HG03025 (cell line): Measurements from ENCODE around the gene RMI1.
A peak's percentile ranks its signal among the peaks of the same experiment; 100 is the strongest.

Experiments used
- ATAC-seq: cut with Tn5 transposase; IDR thresholded peaks from one replicate; pipeline ENCODE4 v1.9.1; 2021; ENCODE audit warnings: mild to moderate bottlenecking, moderate library complexity; ENCODE audit not compliant: unreplicated experiment, low FRiP score

RMI1 gene

DNA sequence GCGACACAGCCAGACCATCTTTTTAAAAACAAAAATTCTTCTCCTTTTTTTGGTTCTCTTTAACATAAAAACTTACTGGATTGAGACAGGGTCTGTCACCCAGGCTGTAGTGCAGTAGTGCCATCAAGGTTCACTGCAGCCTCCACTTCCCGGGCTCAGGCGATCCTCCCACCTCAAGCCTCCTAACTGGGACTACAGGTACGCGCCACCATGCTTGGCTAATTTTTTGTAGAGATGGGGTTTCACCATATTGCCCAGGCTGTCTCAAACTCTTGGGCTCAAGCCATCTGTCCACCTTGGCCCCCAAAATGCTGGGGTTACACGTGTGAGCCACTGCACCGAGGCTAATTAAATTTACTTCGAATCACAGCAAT, 14.4 kb upstream of the RMI1 start:
- no peak for ATAC-seq

- no peak for ATAC-seq
Measured at GRCh38 chr9:83967073-83967472, 13.5 kb upstream of the RMI1 start.

- no peak for ATAC-seq
Measured at GRCh38 chr9:83969602-83970001, 11.0 kb upstream of the RMI1 start.

DNA sequence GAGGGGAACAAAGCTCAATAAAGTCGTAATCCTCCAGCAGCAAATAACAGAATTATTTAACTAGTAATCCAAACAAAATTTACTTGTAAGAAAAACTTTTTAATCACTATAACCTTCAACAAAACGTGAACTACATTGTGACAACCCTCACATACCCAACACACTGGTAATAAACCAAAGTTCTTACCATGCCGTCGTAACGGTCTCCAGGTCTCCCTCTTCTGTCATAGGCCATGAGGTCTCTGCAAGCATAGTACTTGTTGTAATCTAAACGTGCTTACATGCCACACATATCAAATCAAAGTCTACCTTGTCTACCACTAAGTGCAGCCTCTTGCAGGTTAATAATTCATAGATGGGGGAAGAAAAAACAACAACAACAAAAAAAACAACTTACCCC, 9.1 kb upstream of the RMI1 start:
- no peak for ATAC-seq

DNA sequence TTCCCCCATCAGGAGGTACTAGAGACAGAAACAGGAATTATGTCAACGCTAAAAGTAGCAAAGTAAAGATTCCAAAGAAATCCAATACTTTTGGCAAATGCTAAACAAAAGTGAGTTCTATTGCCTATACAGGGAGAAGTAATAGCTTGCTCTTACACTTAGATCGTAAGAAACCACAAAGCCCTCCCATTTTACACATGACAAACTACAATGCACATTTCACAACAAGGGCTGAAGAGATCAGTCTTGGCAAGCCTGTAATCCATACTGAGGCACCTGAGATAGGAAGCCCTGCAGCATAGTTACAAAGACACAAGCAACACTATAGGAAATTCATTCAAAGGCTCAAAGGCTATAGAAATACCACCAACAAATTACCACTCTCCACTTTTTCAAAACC, 8.3 kb upstream of the RMI1 start:
- ATAC-seq: no peak

- ATAC-seq: no peak
Measured at GRCh38 chr9:83975300-83975699, 5.3 kb upstream of the RMI1 start.

DNA sequence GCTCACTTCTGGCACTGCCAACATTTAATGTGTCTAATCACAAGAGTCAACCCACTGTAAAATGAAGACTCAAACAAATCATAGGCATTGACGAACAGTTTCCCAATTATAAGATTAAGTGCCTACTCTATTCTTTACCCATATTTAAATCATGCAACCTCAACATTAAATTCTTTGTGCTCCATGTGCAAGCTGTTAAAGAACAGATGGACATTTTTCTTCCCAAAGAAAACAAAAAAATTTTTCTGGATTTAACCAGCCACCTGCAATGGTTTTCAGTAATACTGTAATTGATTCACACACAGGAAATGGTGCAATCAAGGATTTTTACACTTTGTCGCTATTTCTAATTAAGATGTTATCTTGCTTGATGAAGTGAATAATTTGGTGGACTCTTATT, 4.2 kb upstream of the RMI1 start:
- ATAC-seq: no peak

GRCh38 chr9:83977196-83977595, 3.4 kb upstream of the RMI1 start:
- ATAC-seq: no peak

- peak; percentile 27 for ATAC-seq
Measured at GRCh38 chr9:83978992-83979811, 1.4 kb upstream of the RMI1 start.

DNA sequence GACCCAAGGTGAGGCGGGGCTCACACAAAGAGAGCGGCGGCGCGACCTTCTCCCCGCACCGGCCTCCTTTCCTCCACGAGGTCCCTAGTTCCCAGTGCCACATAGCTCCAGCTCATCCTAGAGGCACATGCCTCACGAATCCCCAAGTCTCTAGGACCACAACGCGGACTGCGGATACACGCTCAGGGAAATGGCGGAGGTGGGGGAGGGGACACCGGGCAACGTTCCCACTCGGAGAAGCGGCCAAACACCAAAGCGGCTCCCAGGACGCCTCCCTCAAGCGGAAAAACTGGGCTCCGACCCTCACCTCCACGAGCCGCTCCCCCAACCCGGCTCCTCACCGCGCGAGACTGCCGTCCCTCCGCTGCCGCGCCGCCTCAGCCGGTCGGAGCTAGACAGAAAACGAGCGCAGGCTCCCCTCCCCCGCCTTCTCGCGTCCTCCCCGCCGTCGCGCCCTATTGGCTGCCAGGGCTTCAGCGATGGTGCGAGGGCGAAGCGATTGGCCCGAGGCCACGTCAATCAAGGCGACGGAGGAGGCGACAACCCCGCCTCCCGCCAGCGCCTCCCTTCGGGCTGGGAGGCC, 702 bp upstream of the RMI1 start, which contains the start of gene HNRNPK:
Gene HNRNPK (minus strand): TSS at position 404 of the 583 bp plus-strand sequence. CDS start 1,963 bp downstream, outside the sequence.
- ATAC-seq: peak; percentile 79

- ATAC-seq: no peak
Measured at GRCh38 chr9:83981126-83981871, 694 bp downstream of the RMI1 start.

DNA sequence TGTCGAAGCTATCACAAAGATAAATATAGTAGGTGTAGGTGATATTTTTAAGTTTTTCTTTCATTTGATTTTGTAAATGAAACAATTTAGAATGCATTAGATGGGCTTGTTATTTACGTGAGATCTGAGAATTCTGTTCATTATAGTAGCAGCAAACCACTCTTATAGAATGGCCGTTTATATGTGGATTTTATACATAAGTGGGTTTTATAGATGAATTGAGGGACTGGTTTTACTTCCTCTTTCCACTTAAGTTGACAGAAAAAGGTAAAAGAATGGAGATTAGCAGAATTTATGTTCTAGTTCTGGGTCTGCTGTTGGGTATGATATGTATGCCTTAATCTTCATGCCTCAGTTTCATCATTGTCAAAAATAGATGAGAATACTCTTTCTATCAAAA, 5.6 kb downstream of the RMI1 start:
- no peak for ATAC-seq

GRCh38 chr9:83986765-83987401, 6.3 kb downstream of the RMI1 start:
- ATAC-seq: no peak

DNA sequence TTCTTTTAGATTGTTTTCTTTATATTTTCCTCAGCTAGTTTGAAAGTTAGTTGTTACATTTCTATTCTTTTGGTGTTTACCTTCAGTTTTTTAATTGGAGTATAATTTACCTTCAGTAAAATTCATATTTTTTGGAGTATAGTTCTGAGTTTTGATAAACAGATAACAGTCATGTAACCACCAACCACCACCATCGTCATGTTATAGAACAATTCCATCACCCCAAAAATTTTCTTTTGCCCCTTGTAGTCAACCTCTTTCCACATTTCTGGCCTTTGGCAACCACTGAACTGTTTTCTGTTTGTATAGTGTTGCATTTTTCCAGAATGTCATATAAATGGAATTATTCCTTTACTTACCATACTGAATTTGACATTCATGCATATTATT, 6.8 kb downstream of the RMI1 start:
- no peak for ATAC-seq

DNA sequence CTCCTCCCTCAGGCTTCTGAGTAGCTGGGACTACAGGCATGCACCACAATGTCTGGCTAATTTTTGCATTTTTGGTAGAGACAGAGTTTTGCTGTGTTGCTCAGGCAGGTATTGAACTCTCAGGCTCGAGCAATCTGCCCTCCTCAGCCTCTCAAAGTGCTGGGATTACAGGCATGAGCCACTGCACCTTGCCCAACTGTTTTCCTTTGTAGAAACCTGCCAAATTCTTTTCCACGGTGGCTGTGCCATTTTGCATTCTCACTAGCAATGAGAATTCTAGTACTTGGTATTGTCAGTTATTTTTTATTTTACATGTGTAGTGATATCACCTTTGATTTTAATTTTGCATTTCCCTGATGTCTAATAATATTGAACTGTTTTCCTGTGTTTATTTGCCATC, 7.8 kb downstream of the RMI1 start:
- no peak for ATAC-seq

DNA sequence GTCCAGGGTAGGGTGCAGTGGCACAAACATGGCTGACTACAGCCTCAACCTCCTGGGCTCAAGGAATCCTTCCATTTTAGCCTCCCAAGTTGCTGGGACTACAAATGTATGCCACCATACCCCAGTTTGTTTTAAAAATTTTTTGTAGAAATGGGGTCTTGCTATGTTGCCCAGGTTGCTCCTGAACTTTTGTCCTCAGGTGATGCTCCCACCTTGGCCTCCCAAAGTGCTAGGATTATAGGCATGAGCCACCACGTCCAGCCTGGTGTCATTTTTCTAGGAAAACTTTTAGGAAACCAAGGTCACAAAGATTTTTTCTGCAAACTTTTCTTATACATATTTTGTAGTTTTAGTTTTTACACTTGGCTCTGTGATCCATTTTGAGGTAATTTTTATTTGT, 10.8 kb downstream of the RMI1 start:
- ATAC-seq: no peak

DNA sequence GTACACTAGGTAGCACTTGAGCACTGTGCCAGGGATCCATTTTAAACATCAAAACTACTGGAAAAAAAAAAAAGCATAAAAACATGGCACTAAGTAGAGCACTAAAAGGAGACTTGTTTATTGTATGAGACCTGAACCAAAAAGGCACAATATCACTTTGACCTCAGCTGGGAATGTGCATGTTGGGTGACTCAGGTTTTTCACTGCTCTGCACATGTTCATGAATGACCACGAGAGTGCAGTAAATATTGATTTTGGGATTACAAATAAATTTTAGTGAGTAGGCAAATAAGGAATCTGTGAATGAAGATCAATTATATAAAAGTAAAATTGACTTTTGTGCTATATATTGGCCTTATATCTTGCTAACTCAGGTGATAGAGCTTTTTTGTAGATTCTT, 11.8 kb downstream of the RMI1 start:
- no peak for ATAC-seq

GRCh38 chr9:83992901-83993300, 12.3 kb downstream of the RMI1 start:
- ATAC-seq: no peak

- ATAC-seq: no peak
Measured at GRCh38 chr9:83996126-83996525, 15.5 kb downstream of the RMI1 start.

DNA sequence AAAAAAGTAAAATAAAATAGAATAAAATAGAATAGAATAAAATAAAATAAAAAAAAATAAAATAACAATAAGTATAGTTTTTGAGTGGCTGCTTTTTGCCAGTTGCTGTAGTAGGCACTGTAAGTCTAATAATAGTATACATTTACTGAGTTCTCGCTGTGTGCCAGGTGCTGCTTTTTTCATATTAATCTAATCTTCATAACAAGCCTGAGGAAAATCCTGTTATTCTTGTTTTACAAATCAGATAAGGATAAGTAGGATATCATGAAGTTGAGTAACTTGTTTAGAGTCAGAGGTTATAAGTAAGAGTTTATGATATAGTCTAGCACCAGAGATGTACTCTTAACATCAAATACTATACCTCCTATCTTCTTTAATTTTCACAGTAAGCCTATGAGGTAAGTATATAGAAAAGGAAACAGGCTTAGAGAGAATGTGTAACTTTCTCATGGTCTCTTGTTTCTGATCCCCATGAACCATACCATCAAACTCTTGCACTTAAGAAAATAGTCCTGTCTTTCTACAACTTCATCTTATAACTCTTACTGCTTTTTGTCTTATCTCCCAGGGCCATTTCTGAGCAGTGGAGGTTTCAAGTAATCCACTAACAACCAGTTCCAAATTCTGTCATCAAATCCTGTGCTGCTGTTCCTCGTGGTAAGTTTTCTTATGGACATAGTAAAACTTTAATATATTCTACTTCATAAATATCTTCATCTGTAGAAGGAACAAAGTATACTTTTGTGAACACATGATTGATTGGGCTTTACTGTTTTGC, 18.7 kb downstream of the RMI1 start:
- no peak for ATAC-seq
